Measurements from ENCODE around the gene GJB2.

Gene GJB2

DNA sequence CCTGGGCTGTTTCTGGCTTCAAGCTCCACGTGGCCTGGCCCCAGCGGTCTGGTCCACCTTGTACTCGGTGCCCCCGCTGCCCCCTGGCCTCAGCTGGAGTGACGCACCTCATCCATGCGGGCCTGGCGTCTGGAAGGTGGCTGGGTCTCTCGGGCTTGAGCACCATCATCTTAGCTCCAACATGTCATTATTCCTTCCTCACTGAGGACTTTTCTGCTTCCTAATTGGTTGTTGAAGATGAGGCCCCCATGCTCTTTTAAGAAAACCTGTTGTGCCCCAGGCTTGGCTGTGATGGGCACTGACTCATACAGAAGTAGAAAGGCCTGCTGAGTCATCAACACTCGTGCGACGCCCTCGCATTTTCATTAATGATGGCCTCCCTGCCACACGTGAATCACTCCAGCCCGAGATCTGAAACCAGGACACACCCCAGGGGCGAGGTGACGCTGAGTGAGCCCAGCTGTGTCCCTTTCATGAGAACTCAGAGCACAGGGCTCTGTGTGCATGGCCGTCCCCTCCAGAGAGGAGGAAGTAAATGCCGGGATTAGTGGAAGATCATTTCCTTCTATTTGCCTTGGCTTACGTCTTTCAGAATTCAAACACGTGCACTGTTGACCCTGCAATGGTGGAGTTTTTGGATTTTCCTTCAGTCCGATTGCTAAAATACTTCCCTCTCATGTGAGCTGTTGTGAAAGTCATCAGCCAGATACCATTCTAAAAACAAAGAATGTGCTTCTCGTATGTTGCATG is 17.9 kb downstream of the GJB2 start:
- CTCF ChIA-PET, result interaction anchor here (0.7 to 2.5 kb wide), 6 partner anchors 12 to 247 kb away, joined by 3 to 10 read pairs (median 5); no protein-coding TSS in a partner anchor

DNA sequence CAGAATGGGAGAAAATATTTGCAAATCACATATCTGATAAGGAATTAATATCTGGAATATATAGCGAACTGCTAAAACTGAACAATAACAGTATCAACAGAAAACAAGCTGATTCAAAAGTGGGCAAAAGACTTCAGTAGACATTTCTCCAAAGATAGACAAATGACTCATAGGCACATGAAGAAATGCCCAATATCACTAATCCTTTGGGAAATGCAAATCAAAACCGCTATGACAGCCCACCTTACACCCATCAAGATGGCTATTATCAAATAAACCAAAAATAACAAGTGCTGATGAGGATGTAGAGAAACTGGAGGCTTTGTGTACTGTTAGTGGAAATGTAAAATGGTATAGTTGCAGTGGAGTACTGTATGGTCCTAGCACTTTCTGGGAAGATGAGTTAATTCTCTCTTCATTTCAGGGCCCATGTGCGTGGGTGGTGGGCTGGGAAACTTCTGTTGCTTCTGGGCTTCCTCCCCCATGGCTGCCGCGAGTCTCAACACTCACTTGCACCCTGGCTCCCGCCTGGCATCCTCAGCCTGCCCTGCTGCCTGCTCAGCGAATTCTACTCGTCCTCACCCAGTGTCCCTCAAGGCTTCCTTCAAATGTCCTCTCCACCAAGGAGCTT is 19.5 kb downstream of the GJB2 start:
- ChIA-PET CTCF (interaction anchor here (1.3 to 3.1 kb wide), 5 partner anchors 9 to 46 kb away, joined by 3 to 12 read pairs (median 4); no protein-coding TSS in a partner anchor), POLR2A (no interaction called here)

More for the DNA sequence above, 17.9 kb downstream of the GJB2 start:
- POLR2A ChIA-PET, result no interaction called here
- TF ChIP-seq CTCF (IDR thresholded peaks at IDR 0.05; ENCODE audit: control extremely low read depth, extremely low read depth, low read depth, missing control alignments), result no peak
- peak; percentile 71 for DNase-seq (ENCODE audit: extremely low spot score)

GRCh38 chr13:20171364-20171763 is 21.4 kb downstream of the GJB2 start:
- ChIA-PET CTCF (interaction anchor here (1.0 to 3.1 kb wide), 5 partner anchors 9 to 26 kb away, joined by 3 to 12 read pairs (median 4); partner anchors contain the start of gene GJA3), POLR2A (no interaction called here)
- DNase-seq (ENCODE audit: extremely low spot score), result no peak
- no peak for TF ChIP-seq CTCF (IDR thresholded peaks at IDR 0.05; ENCODE audit: control extremely low read depth, extremely low read depth, low read depth, missing control alignments)

More for the DNA sequence above, 19.5 kb downstream of the GJB2 start:
- TF ChIP-seq CTCF (IDR thresholded peaks at IDR 0.05; ENCODE audit: control extremely low read depth, extremely low read depth, low read depth, missing control alignments), result no peak
- DNase-seq (ENCODE audit: extremely low spot score), result no peak

DNA sequence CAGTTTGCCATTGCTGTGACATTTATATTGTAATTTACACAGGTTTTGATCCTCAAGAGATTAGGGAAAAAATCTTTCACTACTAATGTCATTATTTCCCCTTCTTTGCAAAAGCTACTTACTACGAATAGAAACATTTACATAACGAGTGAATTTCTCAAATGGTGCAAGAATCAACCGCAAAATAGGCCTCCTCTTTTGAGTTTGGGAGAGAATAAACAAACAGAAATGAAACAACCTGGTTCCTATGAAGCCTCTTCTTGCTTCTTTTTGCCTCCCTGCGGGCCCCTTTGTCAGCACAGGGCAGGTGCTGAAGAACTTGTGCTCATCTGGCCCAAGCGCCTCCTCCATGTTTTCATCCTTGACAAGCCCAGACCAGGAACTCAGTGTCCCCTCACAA is 21.8 kb downstream of the GJB2 start:
- ChIA-PET POLR2A (no interaction called here), CTCF (interaction anchor here (1.0 to 3.1 kb wide), 4 partner anchors 8 to 26 kb away, joined by 3 to 12 read pairs (median 4); partner anchors contain the start of gene GJA3)
- no peak for DNase-seq (ENCODE audit: extremely low spot score)
- no peak for TF ChIP-seq CTCF (IDR thresholded peaks at IDR 0.05; ENCODE audit: control extremely low read depth, extremely low read depth, low read depth, missing control alignments)

DNA sequence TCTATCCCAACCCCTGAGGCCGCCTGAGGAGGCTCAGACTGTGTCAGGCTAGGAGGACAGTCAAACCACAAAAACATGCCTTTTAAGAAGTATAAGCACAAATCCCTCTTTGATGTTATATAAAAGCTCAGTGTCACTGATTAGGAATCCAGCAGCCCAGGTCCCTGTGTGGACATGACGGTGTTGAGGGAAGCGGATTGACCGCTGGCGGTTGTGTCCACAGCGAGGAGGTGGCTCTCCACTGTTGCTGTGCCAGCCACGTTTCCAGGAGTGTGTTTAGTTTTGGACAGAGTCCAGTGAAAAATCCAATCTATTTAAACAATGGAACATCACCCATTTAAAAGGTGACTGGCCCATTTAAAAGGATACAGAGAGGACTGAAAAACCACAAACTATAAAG is 24.3 kb downstream of the GJB2 start:
- ChIA-PET CTCF (interaction anchor here (0.9 to 1.4 kb wide), 2 partner anchors 16 to 280 kb away, joined by 3 to 4 read pairs; no protein-coding TSS in a partner anchor), POLR2A (no interaction called here)
- no peak for DNase-seq (ENCODE audit: extremely low spot score)
- no peak for TF ChIP-seq CTCF (IDR thresholded peaks at IDR 0.05; ENCODE audit: control extremely low read depth, extremely low read depth, low read depth, missing control alignments)

- CTCF ChIA-PET, result interaction anchor here (1.4 to 2.0 kb wide), 3 partner anchors 9 to 238 kb away, joined by 6 to 9 read pairs (median 6); no protein-coding TSS in a partner anchor
- no peak for TF ChIP-seq CTCF (IDR thresholded peaks at IDR 0.05; ENCODE audit: control extremely low read depth, extremely low read depth, low read depth, missing control alignments)
- DNase-seq (ENCODE audit: extremely low spot score), result no peak
- POLR2A ChIA-PET, result no interaction called here
These were observed 27.1 kb downstream of the GJB2 start for GRCh38 chr13:20165417-20166257.
